ENCODE data around the gene DNAJC10.

Gene DNAJC10

DNA sequence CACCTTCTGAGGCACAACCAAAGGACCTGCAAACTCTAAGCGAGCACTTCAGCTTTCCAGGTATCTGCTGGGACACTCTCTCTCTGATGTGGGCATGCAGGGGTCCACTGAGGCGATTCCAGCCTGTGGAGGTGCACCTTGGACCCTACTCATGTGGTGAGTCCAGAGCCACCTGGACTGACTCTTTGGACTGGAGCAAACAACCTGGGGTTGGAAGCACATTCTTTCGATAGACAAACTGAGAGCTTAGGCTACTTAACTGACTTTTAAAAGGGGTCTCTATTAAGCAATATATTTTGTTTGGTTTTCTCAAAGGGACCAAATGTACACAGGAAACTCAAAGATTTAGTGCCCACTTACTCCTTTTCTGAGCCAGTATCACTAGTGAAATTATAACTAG lies 98.7 kb downstream of the DNAJC10 start:
- H3K9ac ChIP-seq: no peak overlapping the region
- H4K20me1 ChIP-seq: no peaks in the 10 kb centered on the region
- no peak overlapping the region for H3K4me3 ChIP-seq
- H3K9me3 ChIP-seq: no peaks in the 10 kb centered on the region
- H3K4me1 ChIP-seq: no peaks in the 10 kb centered on the region
- TF ChIP-seq Cebpa-rat (IDR thresholded peaks at IDR 0.05): no peak
- H3K4me2 ChIP-seq: no peak overlapping the region
- H3K27ac ChIP-seq: no peak overlapping the region
- H3K36me3 ChIP-seq: no peaks in the 10 kb centered on the region
- H3K27me3 ChIP-seq: no peaks in the 10 kb centered on the region

DNA sequence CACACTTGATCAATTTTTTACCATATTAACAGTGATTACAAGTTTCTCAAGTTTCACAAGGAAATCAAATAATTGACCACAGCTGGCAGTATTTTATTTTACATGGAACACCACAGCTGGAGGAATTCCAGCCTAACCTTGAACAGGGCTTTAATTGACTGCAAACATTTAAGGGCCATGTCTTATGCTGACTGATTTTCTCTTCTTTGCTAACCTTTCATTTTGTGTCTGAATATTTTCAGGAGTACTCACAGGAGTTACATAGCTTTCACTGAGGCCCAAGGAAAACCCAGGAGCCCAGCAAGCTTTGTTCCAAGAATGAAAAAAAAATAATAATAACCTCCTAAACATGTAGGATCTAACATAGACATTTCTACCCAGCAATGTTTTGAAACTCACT lies 100.8 kb downstream of the DNAJC10 start:
- Histone ChIP-seq H3K4me2 (no peak overlapping the region), H3K27me3 (no peaks in the 10 kb centered on the region), H4K20me1 (no peaks in the 10 kb centered on the region), H3K4me1 (no peaks in the 10 kb centered on the region), H3K27ac (no peak overlapping the region), H3K36me3 (no peaks in the 10 kb centered on the region), H3K4me3 (no peak overlapping the region), H3K9me3 (no peaks in the 10 kb centered on the region), H3K9ac (no peak overlapping the region)
- no peak for TF ChIP-seq Cebpa-rat (IDR thresholded peaks at IDR 0.05)

DNA sequence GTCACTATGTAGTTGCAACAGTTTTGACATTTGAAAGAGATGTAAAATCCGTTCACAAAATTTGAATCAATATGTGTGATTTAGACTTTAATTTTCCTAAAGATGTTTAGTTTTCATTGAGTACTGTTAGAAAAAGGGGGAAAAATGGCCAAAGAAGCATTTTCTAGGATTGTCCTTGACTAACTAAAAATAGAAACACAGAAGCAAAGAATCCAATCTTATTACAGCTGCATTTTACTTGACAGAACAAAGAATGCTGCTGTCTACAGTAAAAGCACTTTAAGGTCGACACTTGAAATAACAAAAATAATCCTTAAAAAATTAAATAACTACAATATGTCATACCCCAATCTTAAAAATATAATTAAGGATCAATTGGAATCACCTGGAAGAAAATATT lies 101.5 kb downstream of the DNAJC10 start:
- Histone ChIP-seq H3K9me3 (no peaks in the 10 kb centered on the region), H3K4me3 (no peak overlapping the region)
- TF ChIP-seq Cebpa-rat (IDR thresholded peaks at IDR 0.05): no peak

DNA sequence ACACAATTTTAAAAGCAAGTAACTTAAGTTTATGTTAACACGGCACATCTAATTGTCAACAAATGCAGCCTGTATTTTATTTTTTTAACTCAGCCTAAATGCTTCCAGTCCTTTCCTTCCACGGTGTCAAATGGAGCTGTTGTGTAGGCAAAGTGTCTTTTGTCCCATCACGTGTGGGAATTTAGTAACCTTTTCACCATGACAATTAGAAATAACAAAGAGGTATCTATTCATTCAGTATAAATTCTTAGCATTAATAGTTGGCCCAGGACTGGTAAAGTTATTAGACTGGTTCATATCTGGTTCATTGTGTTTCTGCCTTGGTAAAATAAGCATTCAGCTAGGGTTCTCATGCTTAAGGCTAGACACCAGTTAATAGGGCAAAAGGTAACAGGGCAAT lies 102.4 kb downstream of the DNAJC10 start:
- H3K27ac ChIP-seq: no peak overlapping the region
- no peaks in the 10 kb centered on the region for H4K20me1 ChIP-seq
- no peaks in the 10 kb centered on the region for H3K4me1 ChIP-seq
- H3K9ac ChIP-seq: no peak overlapping the region
- H3K4me3 ChIP-seq: no peak overlapping the region
- no peaks in the 10 kb centered on the region for H3K9me3 ChIP-seq
- no peak overlapping the region for H3K4me2 ChIP-seq
- H3K27me3 ChIP-seq: no peaks in the 10 kb centered on the region
- no peak for TF ChIP-seq Cebpa-rat (IDR thresholded peaks at IDR 0.05)
- H3K36me3 ChIP-seq: no peaks in the 10 kb centered on the region

More for the DNA sequence above, 101.5 kb downstream of the DNAJC10 start:
- H3K4me2 ChIP-seq: no peak overlapping the region
- H4K20me1 ChIP-seq: no peaks in the 10 kb centered on the region
- no peaks in the 10 kb centered on the region for H3K27me3 ChIP-seq
- no peak overlapping the region for H3K27ac ChIP-seq
- H3K36me3 ChIP-seq: no peaks in the 10 kb centered on the region
- H3K9ac ChIP-seq: no peak overlapping the region
- H3K4me1 ChIP-seq: no peaks in the 10 kb centered on the region

DNA sequence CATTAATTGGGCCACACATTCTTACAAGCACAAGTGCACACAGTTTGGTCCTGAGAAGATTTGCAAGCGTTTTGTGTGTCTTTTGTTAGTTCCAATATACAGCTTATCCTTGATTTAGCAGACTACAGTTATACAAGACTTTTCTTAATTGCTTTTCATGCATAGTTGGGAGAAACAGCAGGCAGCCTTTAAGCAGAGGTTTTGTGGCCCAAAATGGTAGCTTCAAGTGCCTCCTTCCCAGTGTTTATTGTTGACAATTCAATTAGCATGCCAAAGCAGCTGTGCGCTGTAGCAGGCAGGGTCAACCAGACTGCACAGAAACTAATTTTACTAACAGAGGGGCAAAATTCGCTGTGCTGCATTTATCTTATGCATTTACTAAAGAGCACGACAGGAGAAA lies 102.9 kb downstream of the DNAJC10 start:
- H3K27me3 ChIP-seq: no peaks in the 10 kb centered on the region
- TF ChIP-seq Cebpa-rat (IDR thresholded peaks at IDR 0.05): no peak
- no peak overlapping the region for H3K4me2 ChIP-seq
- H3K27ac ChIP-seq: no peak overlapping the region
- no peaks in the 10 kb centered on the region for H3K9me3 ChIP-seq
- no peaks in the 10 kb centered on the region for H3K36me3 ChIP-seq
- no peak overlapping the region for H3K9ac ChIP-seq
- H3K4me1 ChIP-seq: no peaks in the 10 kb centered on the region
- no peak overlapping the region for H3K4me3 ChIP-seq
- no peaks in the 10 kb centered on the region for H4K20me1 ChIP-seq

DNA sequence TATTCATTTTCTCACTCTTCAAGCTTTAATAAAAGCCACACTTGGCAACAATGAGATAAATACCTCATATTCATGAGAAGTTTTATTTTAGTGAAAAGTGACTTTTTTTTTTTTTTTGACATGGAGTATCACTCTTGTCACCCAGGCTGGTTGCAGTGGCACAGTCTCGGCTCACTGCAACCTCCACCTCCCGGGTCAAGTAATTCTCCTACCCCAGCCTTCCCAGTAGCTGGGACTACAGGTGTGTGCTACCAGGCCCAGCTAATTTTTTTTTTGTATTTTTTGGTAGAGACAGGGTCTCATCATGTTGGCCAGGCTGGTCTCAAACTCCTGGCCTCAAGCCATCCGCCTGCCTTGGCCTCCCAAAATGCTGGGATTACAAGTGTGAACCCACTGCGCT lies 103.4 kb downstream of the DNAJC10 start:
- Histone ChIP-seq H3K27ac (no peak overlapping the region), H3K4me2 (no peak overlapping the region), H3K9me3 (no peaks in the 10 kb centered on the region), H4K20me1 (no peaks in the 10 kb centered on the region), H3K9ac (no peak overlapping the region), H3K36me3 (no peaks in the 10 kb centered on the region), H3K27me3 (no peaks in the 10 kb centered on the region), H3K4me3 (no peak overlapping the region), H3K4me1 (no peaks in the 10 kb centered on the region)
- no peak for TF ChIP-seq Cebpa-rat (IDR thresholded peaks at IDR 0.05)

DNA sequence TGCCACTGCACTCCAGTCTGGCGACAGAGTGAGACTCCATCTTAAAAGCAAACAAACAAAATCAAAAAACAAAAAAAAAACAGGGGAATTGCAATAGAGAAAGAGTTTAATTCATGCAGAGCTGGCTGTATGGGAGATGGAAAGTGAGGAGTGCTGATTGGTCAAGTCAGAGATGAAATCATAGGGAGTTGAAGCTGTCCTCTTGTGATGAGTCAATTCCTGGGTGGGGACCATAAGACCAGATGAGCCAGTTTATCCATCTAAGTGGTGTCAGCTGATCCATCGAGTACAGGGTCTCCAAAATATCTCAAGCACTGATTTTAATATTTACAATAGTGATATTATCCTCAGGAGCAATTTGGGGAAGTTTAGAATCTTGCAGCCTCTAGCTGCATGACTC lies 105.1 kb downstream of the DNAJC10 start:
- Histone ChIP-seq H3K36me3 (no peaks in the 10 kb centered on the region), H3K4me3 (no peak overlapping the region), H3K27ac (no peak overlapping the region), H3K9ac (no peak overlapping the region), H3K9me3 (no peaks in the 10 kb centered on the region), H3K4me1 (no peaks in the 10 kb centered on the region), H3K27me3 (no peaks in the 10 kb centered on the region), H3K4me2 (no peak overlapping the region), H4K20me1 (no peaks in the 10 kb centered on the region)
- no peak for TF ChIP-seq Cebpa-rat (IDR thresholded peaks at IDR 0.05)

DNA sequence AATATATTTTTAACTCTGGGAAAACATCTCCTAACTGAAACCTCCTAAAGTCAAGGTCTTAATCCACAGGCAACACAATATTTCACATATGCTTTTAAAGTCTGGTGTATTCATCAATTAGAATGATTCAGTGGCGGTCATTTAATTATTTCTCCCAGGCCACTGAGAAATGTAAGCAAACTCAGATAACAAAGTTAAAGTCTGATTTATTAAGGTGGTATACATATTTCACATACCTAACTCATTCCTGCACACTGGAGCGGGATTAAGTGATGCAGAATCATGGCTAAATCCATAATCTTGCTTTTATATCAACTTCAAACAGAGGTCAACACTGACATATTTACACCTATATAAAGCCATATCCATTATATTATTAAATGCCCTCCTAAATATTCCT lies 106.7 kb downstream of the DNAJC10 start:
- H3K9ac ChIP-seq: no peak overlapping the region
- no peaks in the 10 kb centered on the region for H3K4me1 ChIP-seq
- no peak overlapping the region for H3K27ac ChIP-seq
- no peak overlapping the region for H3K4me2 ChIP-seq
- no peaks in the 10 kb centered on the region for H3K27me3 ChIP-seq
- TF ChIP-seq Cebpa-rat (IDR thresholded peaks at IDR 0.05): no peak
- no peak overlapping the region for H3K4me3 ChIP-seq
- H3K9me3 ChIP-seq: no peaks in the 10 kb centered on the region
- H3K36me3 ChIP-seq: no peaks in the 10 kb centered on the region
- no peaks in the 10 kb centered on the region for H4K20me1 ChIP-seq

DNA sequence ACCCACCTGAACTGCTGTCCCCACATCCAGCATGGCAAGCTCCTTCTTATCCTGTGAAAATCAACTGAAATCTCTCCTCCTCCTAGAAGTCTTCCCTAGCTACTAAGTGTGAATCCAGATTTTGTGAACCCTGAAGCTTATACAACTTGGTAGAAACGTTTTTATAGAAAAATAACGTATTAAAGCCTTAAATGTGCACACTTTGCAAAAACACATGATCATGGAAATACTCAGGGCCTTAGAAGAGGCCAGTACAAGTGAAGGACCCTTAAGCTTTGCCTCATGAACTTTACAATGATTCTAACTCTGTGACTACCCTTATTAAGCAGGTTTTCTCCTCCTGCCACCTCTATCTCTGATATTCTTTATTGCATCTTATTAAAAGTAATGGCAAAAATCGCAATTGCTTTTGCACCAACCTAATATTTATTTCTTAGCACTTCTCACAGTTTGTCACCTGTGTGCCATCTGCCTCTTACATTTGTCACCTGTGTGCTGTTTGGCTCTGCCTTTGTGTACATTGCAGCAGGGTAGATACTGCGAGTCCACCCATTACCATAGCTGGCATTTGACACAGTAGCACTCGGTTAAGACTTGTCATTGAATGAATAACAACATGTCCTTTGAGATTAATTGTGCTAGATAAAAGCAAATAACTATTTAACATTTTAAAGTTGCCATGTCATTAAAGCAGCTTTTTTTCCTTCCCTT lies 108.2 kb downstream of the DNAJC10 start:
- Histone ChIP-seq H3K9ac (no peak overlapping the region), H3K4me2 (no peak overlapping the region), H3K27ac (no peak overlapping the region), H3K27me3 (no peaks in the 10 kb centered on the region), H3K4me1 (no peaks in the 10 kb centered on the region), H3K36me3 (no peaks in the 10 kb centered on the region), H4K20me1 (no peaks in the 10 kb centered on the region), H3K9me3 (no peaks in the 10 kb centered on the region), H3K4me3 (no peak overlapping the region)
- TF ChIP-seq Cebpa-rat (IDR thresholded peaks at IDR 0.05): no peak

DNA sequence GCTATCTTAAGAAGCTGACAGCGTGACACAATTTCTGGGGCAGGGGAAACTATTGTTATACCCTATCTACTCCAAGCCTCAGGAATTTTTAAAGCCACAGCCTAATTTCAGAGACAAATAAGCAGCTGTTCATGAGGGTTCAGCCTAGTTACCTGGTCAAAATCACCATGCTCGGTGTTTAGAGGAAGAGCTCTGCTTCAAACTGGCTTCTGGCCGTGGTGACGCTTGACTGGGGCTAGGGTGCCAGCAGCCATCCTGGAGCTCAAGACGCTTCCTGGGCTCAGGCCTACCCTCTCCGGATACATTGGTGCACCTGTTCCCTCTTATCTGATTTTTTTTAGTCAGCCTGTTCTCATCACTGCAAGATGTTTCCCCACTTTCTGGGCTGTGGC lies 108.7 kb downstream of the DNAJC10 start:
- H3K4me1 ChIP-seq: no peaks in the 10 kb centered on the region
- H3K4me3 ChIP-seq: no peak overlapping the region
- H3K27me3 ChIP-seq: no peaks in the 10 kb centered on the region
- H3K4me2 ChIP-seq: no peak overlapping the region
- H3K9ac ChIP-seq: no peak overlapping the region
- H3K27ac ChIP-seq: no peak overlapping the region
- H3K9me3 ChIP-seq: no peaks in the 10 kb centered on the region
- TF ChIP-seq Cebpa-rat (IDR thresholded peaks at IDR 0.05): no peak
- H4K20me1 ChIP-seq: no peaks in the 10 kb centered on the region
- H3K36me3 ChIP-seq: no peaks in the 10 kb centered on the region

DNA sequence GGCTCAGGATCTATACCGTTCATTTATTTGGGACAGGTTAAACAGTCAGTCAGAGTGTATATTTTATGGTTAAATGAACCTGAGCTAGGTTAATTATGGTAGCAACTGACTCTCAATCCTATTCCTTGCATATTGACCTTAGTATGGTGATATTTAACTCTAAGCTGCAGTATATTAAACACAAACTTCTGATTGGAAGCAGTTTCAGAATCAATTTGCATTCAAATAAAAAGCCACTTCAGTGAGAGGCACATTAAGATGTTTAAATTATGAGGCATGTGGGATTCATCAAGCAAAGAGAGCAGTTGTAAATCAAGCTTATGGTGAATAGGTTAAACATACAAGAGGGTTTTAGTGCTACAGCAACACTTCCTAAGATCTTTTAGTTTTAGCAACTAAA lies 110.0 kb downstream of the DNAJC10 start:
- H3K4me2 ChIP-seq: no peak overlapping the region
- H3K4me3 ChIP-seq: no peak overlapping the region
- no peaks in the 10 kb centered on the region for H3K36me3 ChIP-seq
- H3K27me3 ChIP-seq: no peaks in the 10 kb centered on the region
- H3K9me3 ChIP-seq: no peaks in the 10 kb centered on the region
- no peak for TF ChIP-seq Cebpa-rat (IDR thresholded peaks at IDR 0.05)
- H3K27ac ChIP-seq: no peak overlapping the region
- no peaks in the 10 kb centered on the region for H4K20me1 ChIP-seq
- H3K4me1 ChIP-seq: peaks cover 1% of the 10 kb centered on the region
- H3K9ac ChIP-seq: no peak overlapping the region
